Stomach (tissue), 9 donors: ENCODE measurements around the gene BABAM2. TPM values are rescaled to one million over a fixed set of nuclear protein-coding genes. Genes with fewer than 3 reads are reported as not detected.
"Not testable (repeated sequence)": the region's sequence is repeated elsewhere in the genome, so short reads cannot be mapped to it uniquely, and the experiment has no call there.

Experiments
- DNase-seq, 2 donors: peaks; one replicate each; pipeline versions ENCODE4 v3.0.0 to v3.0.0-alpha.2; 2013 to 2019
- H3K27ac ChIP-seq, 5 donors: fragments of 200-600 bp in 4 of 5; sonication (generic) in 4 of 5; one replicate each; pipeline ENCODE4 v1.5.1; 2013 to 2019; ENCODE audit warnings: mild to moderate bottlenecking in 1 of 5, moderate library complexity in 1 of 5
- H3K27me3 ChIP-seq, 3 donors: fragments of 200-600 bp; sonication (generic); one replicate each; pipeline ENCODE4 v1.5.1; 2017 to 2019; ENCODE audit warnings: mixed run types in 1 of 3
- H3K36me3 ChIP-seq, 4 donors: fragments of 200-600 bp; sonication (generic); 1 replicate in 3 of 4; 2 replicates in 1 of 4; pipeline ENCODE4 v1.5.1; 2016 to 2019
- H3K4me1 ChIP-seq, 4 donors: fragments of 200-600 bp; sonication (generic); one replicate each; pipeline ENCODE4 v1.5.1; 2016 to 2019
- H3K4me3 ChIP-seq, 4 donors: fragments of 200-600 bp; sonication (generic) in 3 of 4; one replicate each; pipeline ENCODE4 v1.5.1; 2016 to 2019; ENCODE audit warnings: mild to moderate bottlenecking in 1 of 4
- H3K9me3 ChIP-seq, 4 donors: fragments of 200-600 bp; sonication (generic); one replicate each; pipeline ENCODE4 v1.5.1; 2016 to 2019
- EP300 ChIP-seq: sonication (generic); formaldehyde crosslinking; IDR thresholded peaks from one replicate; pipeline ENCODE4 v1.6.1; 2017; ENCODE audit warnings: antibody characterized with exemption
- POLR2A ChIP-seq, 4 donors: fragments of 450-650 bp; IDR thresholded peaks; one replicate each; pipeline ENCODE4 v1.6.1; 2016; ENCODE audit warnings: antibody characterized with exemption in 4 of 4, control low read depth in 2 of 4, mild to moderate bottlenecking in 1 of 4, moderate library complexity in 1 of 4
- POLR2AphosphoS5 ChIP-seq, 3 donors: sonication (generic); formaldehyde crosslinking; IDR thresholded peaks; one replicate each; pipeline ENCODE4 v1.6.1; 2016; ENCODE audit warnings: antibody characterized with exemption in 3 of 3
- WGBS, 5 donors: extraction: QIAGEN DNeasy Blood & Tissue Kit in 3 of 5; methylation state at CpG; one replicate each; pipeline versions ENCODE4 v1.1.5 to v1.1.7; 2013 to 2018; 5-methylcytosine and 5-hydroxymethylcytosine counted together
- intact Hi-C: fragments of 100-400 bp; cut with DNase I; formaldehyde crosslinking; loops from one replicate; pipeline ENCODE4 v1.15.1; 2023; ENCODE audit warnings: low total_unique reads
- polyA plus RNA-seq, 3 donors: library from polyadenylated mRNA; stranded (reverse); fragments of 200-250 nt; gene quantifications; one replicate each; pipeline ENCODE4 v1.2.3, GENCODE V29; 2013
- total RNA-seq, 5 donors: library from RNA; depleted of rRNA; stranded (reverse); fragments of >200 nt; gene quantifications; one replicate each; pipeline versions ENCODE4 v1.1.0 to v1.2.3, GENCODE V29; 2014 to 2016
- TF ChIP-seq, protein P1 (sequence below), 7 experiments: fragments of 450-650 bp in 4 of 7; fragments of 200-600 bp in 3 of 7; sonication (generic) in 3 of 7; IDR thresholded peaks; one replicate each; pipeline ENCODE4 v1.5.1; 2016 to 2019; ENCODE audit warnings: antibody characterized with exemption in 7 of 7, control low read depth in 2 of 7, mild to moderate bottlenecking in 1 of 7
- donor health status: healthy with polysubstance abuse.
- donor health status: Bipolar disorder and iron deficiency.
- donor health status: healthy.

Gene BABAM2
- total and polyA plus RNA-seq, 8 donors, result 14.2 to 41.4 (median 22.8) TPM

GRCh38 chr2:28011322-28011737 lies 120.8 kb downstream of the BABAM2 start:
- peaks cover 0 to 3% (median 0%) of the 10 kb centered on the region in 4 donors for H3K4me1 ChIP-seq
- no peak overlapping the region for H3K27ac ChIP-seq
- no peak overlapping the region for H3K4me3 ChIP-seq
- H3K9me3 ChIP-seq, result no peaks in the 10 kb centered on the region
- TF ChIP-seq, protein P1, sequence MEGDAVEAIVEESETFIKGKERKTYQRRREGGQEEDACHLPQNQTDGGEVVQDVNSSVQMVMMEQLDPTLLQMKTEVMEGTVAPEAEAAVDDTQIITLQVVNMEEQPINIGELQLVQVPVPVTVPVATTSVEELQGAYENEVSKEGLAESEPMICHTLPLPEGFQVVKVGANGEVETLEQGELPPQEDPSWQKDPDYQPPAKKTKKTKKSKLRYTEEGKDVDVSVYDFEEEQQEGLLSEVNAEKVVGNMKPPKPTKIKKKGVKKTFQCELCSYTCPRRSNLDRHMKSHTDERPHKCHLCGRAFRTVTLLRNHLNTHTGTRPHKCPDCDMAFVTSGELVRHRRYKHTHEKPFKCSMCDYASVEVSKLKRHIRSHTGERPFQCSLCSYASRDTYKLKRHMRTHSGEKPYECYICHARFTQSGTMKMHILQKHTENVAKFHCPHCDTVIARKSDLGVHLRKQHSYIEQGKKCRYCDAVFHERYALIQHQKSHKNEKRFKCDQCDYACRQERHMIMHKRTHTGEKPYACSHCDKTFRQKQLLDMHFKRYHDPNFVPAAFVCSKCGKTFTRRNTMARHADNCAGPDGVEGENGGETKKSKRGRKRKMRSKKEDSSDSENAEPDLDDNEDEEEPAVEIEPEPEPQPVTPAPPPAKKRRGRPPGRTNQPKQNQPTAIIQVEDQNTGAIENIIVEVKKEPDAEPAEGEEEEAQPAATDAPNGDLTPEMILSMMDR (IDR thresholded peaks at IDR 0.05), result no peak
- TF ChIP-seq POLR2AphosphoS5 (IDR thresholded peaks at IDR 0.05) (no peak), EP300 (no peak), POLR2A (IDR thresholded peaks at IDR 0.05) (no peak)
- peak in 1 of 2 donors; percentile 9 for DNase-seq
- intact Hi-C loops, result no loop called here
- H3K27me3 ChIP-seq, result no peaks in the 10 kb centered on the region
- 65 to 76% (median 68%) methylated on average over 3 of the region's 3 CpGs for WGBS, 5 donors
- no peaks in the 10 kb centered on the region for H3K36me3 ChIP-seq

GRCh38 chr2:28018474-28018873 lies 127.9 kb downstream of the BABAM2 start:
- H3K27ac ChIP-seq, H3K9me3 ChIP-seq, intact Hi-C loops, DNase-seq, H3K27me3 ChIP-seq, H3K4me1 ChIP-seq, H3K36me3 ChIP-seq, H3K4me3 ChIP-seq: not testable (repeated sequence)
- WGBS, 5 donors, result 94 to 99% (median 97%) methylated on average over 2 of the region's 2 CpGs

DNA sequence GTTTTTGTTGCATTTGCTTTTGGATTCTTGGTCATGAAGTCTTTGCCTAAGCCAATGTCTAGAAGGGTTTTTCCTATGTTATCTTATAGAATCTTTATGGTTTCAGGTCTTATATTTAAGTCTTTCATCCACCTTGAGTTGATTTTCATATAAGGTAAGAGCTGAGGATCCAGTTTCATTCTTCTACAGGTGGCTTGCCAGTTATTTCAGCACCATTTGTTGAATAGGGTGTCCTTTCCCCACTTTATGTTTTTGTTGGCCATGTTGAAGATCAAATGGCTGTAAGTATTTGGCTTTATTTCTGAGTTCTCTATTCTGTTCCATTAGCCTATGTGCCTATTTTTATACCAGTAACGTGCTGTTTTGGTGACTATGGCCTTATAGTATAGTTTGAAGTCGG lies 129.0 kb downstream of the BABAM2 start:
- H3K27me3 ChIP-seq, H3K27ac ChIP-seq, intact Hi-C loops, H3K9me3 ChIP-seq, DNase-seq, H3K4me1 ChIP-seq, H3K36me3 ChIP-seq, H3K4me3 ChIP-seq: not testable (repeated sequence)
- 93 to 97% (median 94%) methylated on average over 2 of the region's 2 CpGs for WGBS, 5 donors

DNA sequence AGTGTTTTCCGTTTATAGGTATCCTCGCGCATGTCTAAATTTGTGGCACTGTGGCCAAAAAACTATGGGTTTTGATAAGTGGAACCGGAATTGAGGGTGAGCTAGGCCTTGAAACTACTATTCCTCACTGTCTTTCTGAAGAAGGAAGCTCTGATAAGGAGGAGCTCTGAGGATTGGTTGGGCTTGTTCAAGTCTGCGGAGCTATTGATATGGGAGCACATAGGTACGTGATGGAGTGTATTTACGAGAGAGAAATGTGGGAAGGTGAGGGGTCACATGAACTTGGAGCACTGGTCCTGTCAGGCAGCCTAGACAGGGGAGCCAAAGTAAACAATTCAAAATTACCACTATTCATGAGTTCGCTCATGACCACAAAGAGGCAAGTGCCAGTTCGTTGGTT lies 131.4 kb downstream of the BABAM2 start:
- intact Hi-C loops, result no loop called here
- peaks cover 0 to 14% (median 12%) of the 10 kb centered on the region in 4 donors for H3K36me3 ChIP-seq
- no peaks in the 10 kb centered on the region for H3K4me1 ChIP-seq
- no peaks in the 10 kb centered on the region for H3K9me3 ChIP-seq
- H3K4me3 ChIP-seq, result no peak overlapping the region
- H3K27ac ChIP-seq, result no peak overlapping the region
- TF ChIP-seq POLR2AphosphoS5 (IDR thresholded peaks at IDR 0.05) (no peak), POLR2A (IDR thresholded peaks at IDR 0.05) (no peak), EP300 (no peak)
- TF ChIP-seq, protein P1 (IDR thresholded peaks at IDR 0.05), result no peak
- DNase-seq, result no peak
- WGBS, 5 donors, result 68 to 84% (median 80%) methylated on average over 9 of the region's 9 CpGs
- H3K27me3 ChIP-seq, result no peaks in the 10 kb centered on the region

DNA sequence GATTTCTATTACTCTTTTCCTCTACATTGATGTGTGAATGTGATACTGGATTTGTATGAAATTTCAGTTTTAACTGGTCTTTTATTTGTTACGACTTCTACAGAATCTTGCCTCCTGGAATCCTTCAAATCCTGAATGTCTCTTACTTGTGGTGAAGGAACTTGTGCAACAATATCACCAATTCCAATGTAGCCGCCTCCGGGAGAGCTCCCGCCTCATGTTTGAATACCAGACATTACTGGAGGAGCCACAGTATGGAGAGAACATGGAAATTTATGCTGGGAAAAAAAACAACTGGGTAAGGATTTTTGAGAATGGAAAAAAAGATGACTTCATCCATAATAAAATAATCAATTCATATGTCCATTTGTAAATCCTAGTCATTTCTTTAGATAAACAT lies 134.6 kb downstream of the BABAM2 start:
- no peaks in the 10 kb centered on the region for H3K27me3 ChIP-seq
- TF ChIP-seq EP300 (no peak), POLR2AphosphoS5 (IDR thresholded peaks at IDR 0.05) (no peak), POLR2A (IDR thresholded peaks at IDR 0.05) (no peak)
- TF ChIP-seq, protein P1 (IDR thresholded peaks at IDR 0.05), result no peak
- H3K36me3 ChIP-seq, result peaks cover 0 to 20% (median 13%) of the 10 kb centered on the region in 4 donors
- DNase-seq, result no peak
- intact Hi-C loops, result no loop called here
- H3K4me1 ChIP-seq, result no peaks in the 10 kb centered on the region
- H3K27ac ChIP-seq, result no peak overlapping the region
- H3K4me3 ChIP-seq, result no peak overlapping the region
- WGBS, 5 donors, result 92 to 98% (median 98%) methylated on average over 4 of the region's 4 CpGs
- H3K9me3 ChIP-seq, result no peaks in the 10 kb centered on the region

GRCh38 chr2:28026230-28026629 lies 135.7 kb downstream of the BABAM2 start:
- WGBS, 5 donors, result 88 to 100% (median 98%) methylated on average over 2 of the region's 2 CpGs

More at GRCh38 chr2:28026230-28026629, 135.7 kb downstream of the BABAM2 start:
- H3K27ac ChIP-seq, H3K4me1 ChIP-seq, H3K27me3 ChIP-seq, DNase-seq, H3K9me3 ChIP-seq, H3K4me3 ChIP-seq, intact Hi-C loops: not testable (repeated sequence)
- peaks cover 0 to 20% (median 13%) of the 10 kb centered on the region in 4 donors for H3K36me3 ChIP-seq
